A673 (cell line): ENCODE data around the gene SLC5A3.

Experiments used
- EZH2 ChIP-seq: fragments of 200-600 bp; sonication (generic); IDR thresholded peaks from 2 replicates; pipeline ENCODE4 v1.6.1; 2017; ENCODE audit warnings: borderline replicate concordance, low read depth, mild to moderate bottlenecking, mixed read lengths, antibody characterized with exemption, low read length; ENCODE audit not compliant: poor library complexity, severe bottlenecking
- TF ChIP-seq, protein P1 (sequence below): fragments of 300-800, 200-600 bp; sonication (generic); conservative IDR thresholded peaks from 2 replicates; pipeline ENCODE4 v1.5.1; 2017; ENCODE audit warnings: low read depth, mild to moderate bottlenecking, antibody characterized with exemption, low read length, moderate library complexity, mixed read lengths

DNA sequence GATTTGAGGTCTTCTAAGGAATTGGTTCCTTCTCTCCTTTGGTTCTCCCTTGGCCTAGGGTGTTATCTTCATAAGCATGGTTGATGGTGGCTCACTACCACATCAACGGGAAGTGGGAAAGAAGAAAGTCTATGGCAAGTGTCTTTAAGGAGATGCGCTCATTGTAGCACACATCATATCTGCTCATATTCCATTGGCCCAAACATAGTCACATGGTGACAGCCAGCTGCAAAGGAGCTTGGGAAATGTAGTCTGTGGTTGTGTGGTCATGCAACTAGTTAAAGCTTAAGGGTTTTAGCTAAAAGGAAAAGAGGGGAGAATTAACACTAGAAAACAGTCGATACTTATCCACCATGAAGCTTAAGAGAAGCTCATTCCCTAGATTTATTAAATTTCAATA lies 11.4 kb upstream of the SLC5A3 start:
- TF ChIP-seq, protein P1, sequence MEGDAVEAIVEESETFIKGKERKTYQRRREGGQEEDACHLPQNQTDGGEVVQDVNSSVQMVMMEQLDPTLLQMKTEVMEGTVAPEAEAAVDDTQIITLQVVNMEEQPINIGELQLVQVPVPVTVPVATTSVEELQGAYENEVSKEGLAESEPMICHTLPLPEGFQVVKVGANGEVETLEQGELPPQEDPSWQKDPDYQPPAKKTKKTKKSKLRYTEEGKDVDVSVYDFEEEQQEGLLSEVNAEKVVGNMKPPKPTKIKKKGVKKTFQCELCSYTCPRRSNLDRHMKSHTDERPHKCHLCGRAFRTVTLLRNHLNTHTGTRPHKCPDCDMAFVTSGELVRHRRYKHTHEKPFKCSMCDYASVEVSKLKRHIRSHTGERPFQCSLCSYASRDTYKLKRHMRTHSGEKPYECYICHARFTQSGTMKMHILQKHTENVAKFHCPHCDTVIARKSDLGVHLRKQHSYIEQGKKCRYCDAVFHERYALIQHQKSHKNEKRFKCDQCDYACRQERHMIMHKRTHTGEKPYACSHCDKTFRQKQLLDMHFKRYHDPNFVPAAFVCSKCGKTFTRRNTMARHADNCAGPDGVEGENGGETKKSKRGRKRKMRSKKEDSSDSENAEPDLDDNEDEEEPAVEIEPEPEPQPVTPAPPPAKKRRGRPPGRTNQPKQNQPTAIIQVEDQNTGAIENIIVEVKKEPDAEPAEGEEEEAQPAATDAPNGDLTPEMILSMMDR = no peak
- TF ChIP-seq EZH2 = no peak
